ENCODE data around the gene P2RX1.

- TF ChIP-seq POLR2A (IDR thresholded peaks at IDR 0.05) (no peak), CTCF (IDR thresholded peaks at IDR 0.05) (no peak)
Measured at GRCh38 chr17:3954086-3954485, 37.8 kb upstream of the P2RX1 start.
